HG02798 (cell line): ENCODE results near the gene PTPN7.
"Not testable (repeated sequence)": the region's sequence is repeated elsewhere in the genome, so short reads cannot be mapped to it uniquely, and the experiment has no call there.

ENCODE experiments used
- ATAC-seq: cut with Tn5 transposase; IDR thresholded peaks from one replicate; pipeline ENCODE4 v1.9.1; 2021; ENCODE audit warnings: mild to moderate bottlenecking; ENCODE audit not compliant: unreplicated experiment, poor library complexity

The PTPN7 gene

GRCh38 chr1:202154148-202154765, 6.1 kb downstream of the PTPN7 start:
- ATAC-seq, result no peak

GRCh38 chr1:202153284-202153683, 7.1 kb downstream of the PTPN7 start:
- ATAC-seq, result no peak

- ATAC-seq, result no peak
Observed at GRCh38 chr1:202152399-202152798, 8.0 kb downstream of the PTPN7 start.

- ATAC-seq, result no peak
Observed at GRCh38 chr1:202151045-202151444, 9.4 kb downstream of the PTPN7 start.

DNA sequence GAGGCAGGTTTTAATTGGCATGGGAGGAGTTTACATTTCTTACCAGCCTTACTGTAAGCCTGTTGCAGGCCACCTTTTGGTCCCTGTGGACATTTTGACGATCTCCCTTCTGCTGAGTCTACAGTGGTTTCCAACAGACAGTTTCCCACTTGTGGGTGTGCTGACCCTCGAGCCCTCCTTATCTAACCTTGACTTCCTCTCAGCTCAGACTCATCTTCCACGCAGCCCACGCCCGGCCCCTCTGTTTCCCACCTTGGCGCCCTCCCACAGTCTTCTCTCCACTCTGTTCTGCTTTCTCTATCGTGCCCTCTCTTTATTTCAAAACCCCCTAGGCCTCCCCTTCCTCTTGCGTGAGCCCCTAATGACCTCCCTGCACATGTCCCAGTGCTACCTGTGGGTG, 9.8 kb downstream of the PTPN7 start:
- ATAC-seq, result no peak

DNA sequence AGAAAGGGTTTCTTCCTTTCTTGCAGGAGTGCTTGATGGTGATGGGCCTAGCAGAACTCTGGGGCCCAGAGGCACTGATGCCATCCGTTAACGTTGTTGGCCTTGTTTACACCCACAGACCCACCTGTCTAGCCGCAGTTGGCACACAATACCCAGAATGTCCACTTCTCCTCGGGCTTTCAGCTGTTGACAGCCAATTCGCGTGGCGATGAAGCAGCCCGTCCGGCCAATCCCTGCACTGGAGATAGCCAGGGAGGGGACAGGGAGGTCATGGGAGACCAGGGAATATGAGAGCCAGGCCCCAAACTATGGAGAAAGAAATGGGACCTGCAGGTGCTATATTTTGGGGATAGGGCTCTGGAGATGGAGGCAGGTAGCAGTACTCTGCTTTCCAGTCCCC, 10.2 kb downstream of the PTPN7 start:
- no peak for ATAC-seq

GRCh38 chr1:202149566-202149965, 10.8 kb downstream of the PTPN7 start:
- ATAC-seq, result no peak

DNA sequence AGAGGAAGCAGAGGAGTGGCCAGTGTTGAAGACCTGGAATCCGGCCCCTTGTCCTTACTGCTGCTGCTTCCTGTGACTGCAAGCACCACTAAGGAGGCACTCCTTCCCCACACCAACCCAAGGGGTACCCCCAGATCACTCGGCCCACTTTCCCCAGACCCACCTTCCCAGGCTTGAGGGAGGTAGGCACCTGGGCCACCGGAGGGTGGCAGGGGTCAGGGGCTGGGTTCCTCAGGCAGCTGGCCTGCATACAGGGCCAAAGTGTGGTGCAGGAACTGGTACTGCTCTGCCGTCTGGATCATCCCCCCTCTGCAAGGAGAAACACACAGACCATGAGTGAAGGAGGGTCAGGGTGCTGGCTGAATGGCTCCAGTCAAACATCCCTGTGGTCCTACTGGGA, 12.0 kb downstream of the PTPN7 start:
- no peak for ATAC-seq

DNA sequence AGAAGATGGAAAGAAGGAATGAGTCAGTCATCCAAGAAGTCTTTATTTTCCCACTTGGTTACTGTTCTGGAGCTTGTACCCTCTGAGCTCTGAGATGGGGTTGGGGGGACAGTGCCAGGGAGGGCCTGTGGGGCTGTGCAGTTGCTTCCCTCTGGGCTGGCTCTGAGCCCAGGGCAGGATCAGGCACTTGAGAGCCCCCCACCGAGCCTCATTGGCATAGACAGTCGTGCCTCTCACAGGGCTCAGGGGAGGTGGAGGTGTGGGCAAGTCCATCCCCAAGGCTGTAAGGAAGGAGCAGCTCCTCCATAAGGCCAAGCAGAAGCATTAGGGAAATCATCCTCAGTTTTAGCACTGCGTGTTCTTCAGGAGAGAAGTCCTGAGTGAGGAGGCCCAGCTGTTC, 13.4 kb downstream of the PTPN7 start:
- ATAC-seq, result no peak

- no peak for ATAC-seq
Observed at GRCh38 chr1:202146279-202146678, 14.1 kb downstream of the PTPN7 start.

GRCh38 chr1:202145744-202146140, 14.7 kb downstream of the PTPN7 start:
- not testable (repeated sequence) for ATAC-seq

- ATAC-seq, result no peak
Observed at GRCh38 chr1:202145068-202145743, 15.2 kb downstream of the PTPN7 start.

DNA sequence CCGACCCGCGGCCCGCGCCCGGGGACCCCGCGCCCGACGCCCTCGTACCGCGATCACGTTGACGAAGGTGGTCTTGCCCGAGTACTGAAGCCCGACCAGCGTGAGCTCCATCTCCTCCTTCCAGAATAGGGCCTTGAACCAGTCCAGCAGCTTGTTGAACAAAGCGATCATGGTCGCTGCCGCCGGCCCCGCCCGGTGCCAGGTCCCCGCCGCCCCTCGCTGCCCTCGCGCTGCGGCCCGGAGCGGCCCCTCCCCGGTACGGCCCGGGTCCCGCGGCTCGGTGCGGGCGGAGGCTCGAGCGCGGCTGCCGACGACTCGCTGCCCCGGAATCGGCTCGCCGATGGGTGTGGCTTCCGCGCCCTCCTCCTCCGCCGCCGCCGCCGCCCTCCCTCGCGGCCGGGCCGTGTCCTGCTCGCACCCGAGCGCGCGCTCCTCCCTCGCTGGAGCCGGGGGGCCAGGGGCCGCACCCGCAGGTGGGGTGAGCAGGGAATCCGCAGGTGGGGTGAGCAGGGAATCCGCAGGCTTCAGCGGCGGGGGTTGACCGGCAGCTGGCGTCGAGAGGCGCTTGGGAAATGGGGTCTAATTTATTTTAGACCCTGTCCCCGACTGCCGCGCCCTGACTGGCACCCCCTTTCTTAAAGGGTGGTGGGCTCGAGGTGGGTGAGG, 15.9 kb downstream of the PTPN7 start, which contains the start of gene ARL8A:
Gene ARL8A (minus strand): TSS at position 336 of the 666 bp plus-strand sequence. CDS start 165 bp downstream, at position 171.
- peak; percentile 69 for ATAC-seq

DNA sequence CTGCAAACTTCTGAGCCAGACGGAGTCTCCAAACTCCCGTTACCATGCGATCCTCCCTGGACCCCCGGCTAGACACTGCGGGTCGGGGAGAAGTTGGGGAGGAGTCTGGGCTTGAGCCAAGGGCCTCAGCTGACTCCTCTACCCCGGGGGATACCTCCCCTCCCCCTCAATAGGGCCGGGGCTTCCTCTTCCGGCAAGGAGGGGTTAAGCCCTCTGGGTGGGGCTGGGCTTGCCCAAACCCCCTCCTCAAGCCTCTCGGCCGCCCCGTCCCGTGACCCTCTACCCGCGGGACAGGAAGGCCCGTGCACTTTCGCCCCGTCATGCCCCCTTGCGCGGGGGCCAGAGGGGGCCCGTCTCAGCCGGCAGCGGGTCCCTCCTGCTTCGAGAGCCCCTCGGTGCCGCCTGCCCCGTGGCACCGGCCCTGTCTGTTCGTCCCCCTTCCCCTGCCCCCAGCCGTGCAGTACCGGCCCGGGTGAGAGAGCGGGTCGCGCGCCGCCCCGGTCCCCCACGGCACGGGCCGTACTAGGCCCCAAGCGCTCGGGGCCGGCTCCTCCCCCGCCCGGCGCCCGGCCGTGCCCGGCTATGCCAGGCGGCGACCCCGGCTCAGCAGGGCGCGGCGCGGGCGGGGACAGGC, 16.5 kb downstream of the PTPN7 start:
- ATAC-seq, result peak; percentile 43

- ATAC-seq, result peak; percentile 10
Observed at GRCh38 chr1:202143011-202143767, 17.2 kb downstream of the PTPN7 start.

DNA sequence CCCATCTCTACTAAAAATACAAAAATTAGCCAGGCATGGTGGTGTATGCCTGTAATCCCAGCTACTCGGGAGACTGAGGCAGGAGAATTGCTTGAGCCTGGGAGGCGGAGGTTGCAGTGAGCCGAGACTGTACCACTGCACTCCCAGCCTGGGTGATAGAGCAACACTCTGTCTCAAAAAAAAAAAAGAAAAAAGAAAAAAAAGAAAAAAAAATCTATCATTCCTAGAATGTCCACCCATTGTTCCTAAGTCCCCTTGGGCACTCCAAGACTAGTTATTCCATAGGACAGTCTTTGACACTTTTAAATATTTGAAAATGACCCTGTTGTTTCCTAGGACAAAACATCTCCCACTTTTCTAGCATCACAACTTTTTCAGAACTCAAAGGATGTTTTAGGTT, 18.9 kb downstream of the PTPN7 start:
- not testable (repeated sequence) for ATAC-seq

GRCh38 chr1:202140833-202141232, 19.6 kb downstream of the PTPN7 start:
- no peak for ATAC-seq

DNA sequence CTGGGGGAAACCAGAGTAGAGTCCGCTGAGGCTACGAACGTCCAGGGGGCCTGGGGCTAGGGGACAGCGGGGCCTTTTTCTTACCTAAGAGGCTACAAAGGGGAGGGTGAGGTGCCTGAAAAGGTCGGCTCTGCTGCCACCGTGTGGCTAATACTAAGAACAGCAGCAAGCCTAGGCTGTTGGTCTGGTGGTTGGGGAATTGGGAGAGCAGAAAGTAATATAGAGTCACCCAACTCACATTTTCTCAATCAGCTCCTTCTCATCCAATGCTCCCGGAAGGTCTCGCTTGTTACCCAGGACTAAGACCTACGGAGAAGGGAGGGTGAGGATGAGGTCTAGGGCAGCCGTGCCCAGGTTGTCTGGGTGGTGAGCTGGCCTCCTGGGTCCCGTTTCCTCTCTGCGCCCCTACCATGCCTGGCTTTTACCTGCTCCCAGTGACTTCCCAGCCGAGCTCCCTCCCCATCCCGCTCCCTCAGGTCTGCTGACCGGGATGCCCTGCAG, 25.1 kb downstream of the PTPN7 start:
- peak; percentile 78 for ATAC-seq

GRCh38 chr1:202134645-202135172, 25.7 kb downstream of the PTPN7 start:
- no peak for ATAC-seq

DNA sequence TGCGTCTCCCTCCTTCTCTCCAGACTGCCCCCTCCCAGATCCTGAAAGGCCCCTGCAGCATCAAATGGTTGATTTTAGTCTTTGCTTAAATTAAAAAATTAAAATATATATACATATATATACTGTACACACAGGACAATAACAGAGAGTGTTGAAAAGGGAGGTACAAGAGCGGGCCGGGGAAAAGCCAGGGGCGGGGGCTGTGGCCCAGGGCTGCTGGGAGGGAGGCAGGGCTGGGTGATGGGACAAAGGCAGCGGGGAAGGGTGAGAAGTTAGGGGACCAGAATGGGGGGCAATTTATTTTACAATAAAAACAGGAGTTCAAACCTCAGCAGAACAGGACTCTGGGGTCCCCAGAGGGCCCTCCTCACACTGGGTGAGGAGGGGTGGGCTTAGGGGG, 26.4 kb downstream of the PTPN7 start:
- ATAC-seq, result no peak
